Measurements from ENCODE around the gene SMARCA4. TPM values are rescaled to one million over a fixed set of nuclear protein-coding genes. Genes with fewer than 3 reads are reported as not detected.

Gene SMARCA4
- total and polyA plus RNA-seq, 2 experiments from 2014 or later, result 177 to 336 TPM

GRCh38 chr19:11012507-11012906 lies 51.7 kb downstream of the SMARCA4 start:
- ATAC-seq, result no peak
- Histone ChIP-seq H3K36me3 (ENCODE audit: insufficient read depth) (peaks cover 62% of the 10 kb centered on the region), H3K4me1 (ENCODE audit: insufficient read depth) (no peaks in the 10 kb centered on the region), H3K27ac (ENCODE audit: low read depth) (no peak overlapping the region), H4K20me1 (replicated peaks; ENCODE audit: insufficient read depth) (peaks cover 16% of the 10 kb centered on the region; the same call in 1 of the 2 replicates), H3K27me3 (ENCODE audit: insufficient read depth) (no peaks in the 10 kb centered on the region), H3K4me3 (no peak overlapping the region), H3K9me2 (ENCODE audit: insufficient read depth) (no peaks in the 10 kb centered on the region), H3K79me2 (replicated peaks; ENCODE audit: insufficient read depth) (peaks cover 4% of the 10 kb centered on the region; the same call in 1 of the 2 replicates), H3K4me2 (no peak overlapping the region), H3F3A (replicated peaks; ENCODE audit: low read depth) (peaks cover 38% of the 10 kb centered on the region), H2AFZ (no peak overlapping the region)
- H3K9me3 Mint-ChIP-seq, result no peaks in the 10 kb centered on the region
- TF ChIP-seq STAT1 (IDR thresholded peaks at IDR 0.05; ENCODE audit: unreplicated experiment) (no peak), NANOG (IDR thresholded peaks at IDR 0.05; ENCODE audit: borderline replicate concordance) (no peak), ZNF462 (CRISPR knock-in tag; IDR thresholded peaks at IDR 0.05) (no peak), CREB1 (CRISPR knock-in tag; IDR thresholded peaks at IDR 0.05; ENCODE audit: low read depth) (no peak), ZNF331 (CRISPR knock-in tag; IDR thresholded peaks at IDR 0.05; ENCODE audit: low read depth) (no peak), JUNB (IDR thresholded peaks at IDR 0.05; ENCODE audit: unreplicated experiment) (no peak), REST (IDR thresholded peaks at IDR 0.05; ENCODE audit: unreplicated experiment) (no peak), ETS1 (IDR thresholded peaks at IDR 0.05) (no peak), EZH2phosphoT487 (IDR thresholded peaks at IDR 0.05; ENCODE audit: unreplicated experiment) (no peak), EZH2 (IDR thresholded peaks at IDR 0.05; ENCODE audit: low read depth, unreplicated experiment) (no peak), CTCF (conservative IDR thresholded peaks at IDR 0.05; ENCODE audit: low read depth in 2 of 2) (no peak)
- H3K4me1 Mint-ChIP-seq, result no peaks in the 10 kb centered on the region; the same call in 2 of the 3 replicates
- H3K27ac Mint-ChIP-seq, result no peak overlapping the region
- H3K4me3 Mint-ChIP-seq, result no peak overlapping the region
- peaks cover 94% of the 10 kb centered on the region for H3K36me3 Mint-ChIP-seq (ENCODE audit: low read depth)
- H3K27me3 Mint-ChIP-seq (ENCODE audit: insufficient read depth, low read depth, poor library complexity), result peaks cover 15% of the 10 kb centered on the region
- no peak for DNase-seq (ENCODE audit: low spot score)

Measured in GM23338 (cell line).